GM18873 (cell line): Measurements from ENCODE around the gene ABCC3.

Experiments used
- ATAC-seq: cut with Tn5 transposase; IDR thresholded peaks from one replicate; pipeline ENCODE4 v1.9.1; 2021; ENCODE audit warnings: mild to moderate bottlenecking, moderate library complexity, moderate number of reproducible peaks; ENCODE audit not compliant: unreplicated experiment, low FRiP score

ABCC3 gene

GRCh38 chr17:50627036-50627781, 7.5 kb upstream of the ABCC3 start:
- ATAC-seq = no peak

GRCh38 chr17:50627782-50628601, 6.7 kb upstream of the ABCC3 start:
- ATAC-seq = no peak

DNA sequence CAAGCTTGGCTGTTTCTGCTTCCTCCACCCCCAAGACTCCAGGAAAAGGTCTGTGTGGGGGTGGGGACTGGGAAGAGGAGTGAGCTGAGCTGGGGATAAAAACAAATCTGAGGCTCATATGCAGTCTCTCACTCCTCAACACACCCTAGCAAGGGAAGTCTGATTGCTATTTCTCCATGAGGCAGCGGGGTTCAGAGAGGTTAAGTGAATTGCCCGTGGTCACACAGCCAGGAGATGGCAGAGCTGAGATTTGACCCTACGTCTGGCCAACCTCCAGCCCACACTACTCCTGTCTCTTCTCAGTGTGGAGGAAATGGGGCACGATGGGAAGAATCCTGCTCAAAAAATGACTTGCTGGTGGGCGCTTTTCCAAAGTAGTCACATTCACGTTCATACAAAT, 4.8 kb upstream of the ABCC3 start:
- ATAC-seq = no peak

DNA sequence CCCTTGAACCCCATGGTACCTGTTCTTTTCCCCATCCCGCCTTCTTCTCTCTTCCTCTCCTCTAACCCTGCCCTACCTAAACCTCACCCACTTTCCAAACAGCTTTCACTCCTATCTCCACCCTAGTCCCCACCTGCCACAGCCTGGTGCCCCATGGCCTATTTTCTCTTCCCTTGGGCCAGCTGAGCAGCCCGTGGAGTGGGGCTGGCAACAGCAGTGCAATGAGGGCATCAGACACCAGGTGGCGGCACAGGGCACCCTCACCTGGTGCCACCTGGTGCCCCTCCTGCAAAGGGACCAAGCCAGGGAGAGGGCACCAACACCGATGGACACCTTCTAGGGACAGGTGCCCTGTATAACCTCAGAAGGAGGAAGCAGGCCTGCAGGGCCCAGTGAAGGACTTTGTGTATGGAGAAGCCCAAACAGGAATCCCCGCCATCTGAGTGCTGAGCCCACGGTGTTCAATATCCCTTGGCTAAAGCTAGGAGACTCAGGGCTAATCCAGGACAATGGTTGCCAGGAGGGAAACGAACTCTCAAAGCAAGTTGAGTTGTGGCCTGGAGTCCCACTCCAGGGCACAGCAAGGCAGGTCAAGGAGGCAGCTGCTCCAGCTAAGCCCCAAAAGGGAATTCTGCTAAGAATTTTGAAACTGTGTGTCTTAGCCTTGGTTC, 4.0 kb upstream of the ABCC3 start:
- no peak for ATAC-seq

DNA sequence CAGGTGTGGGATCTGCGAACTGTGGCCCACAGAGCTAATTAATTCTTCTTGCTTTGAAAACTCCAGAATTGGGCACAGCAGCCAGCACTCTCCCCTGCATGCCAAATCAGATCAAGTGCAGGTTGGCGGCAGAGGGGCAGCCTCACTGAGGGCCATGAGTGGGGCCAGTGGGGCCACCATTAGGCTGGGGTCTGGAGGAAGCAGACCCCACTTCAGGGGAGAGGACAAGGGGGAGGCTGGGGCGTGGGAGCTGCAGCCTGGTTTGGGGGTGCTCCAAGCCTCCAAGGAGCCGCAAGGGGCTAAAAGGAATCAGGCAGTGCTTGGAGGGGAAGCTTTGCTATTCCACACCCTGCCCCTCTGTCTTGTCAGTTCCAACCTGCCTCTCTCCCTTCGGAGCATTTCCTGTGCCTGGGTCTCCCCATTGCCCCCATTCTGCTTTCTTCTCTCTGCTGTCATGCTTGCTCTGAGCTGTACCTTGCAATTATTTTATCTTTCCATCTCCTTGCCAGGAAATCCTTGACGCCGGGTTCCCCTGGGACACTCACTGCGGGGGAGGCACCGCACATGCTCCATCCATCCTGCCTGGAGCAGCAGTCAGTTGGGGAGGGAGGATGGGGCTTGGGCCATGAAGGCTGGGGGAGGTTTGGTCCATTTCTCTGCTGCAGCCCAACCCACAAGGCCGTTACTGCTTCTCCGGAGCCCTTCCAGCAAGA, 3.3 kb upstream of the ABCC3 start:
- ATAC-seq = no peak

DNA sequence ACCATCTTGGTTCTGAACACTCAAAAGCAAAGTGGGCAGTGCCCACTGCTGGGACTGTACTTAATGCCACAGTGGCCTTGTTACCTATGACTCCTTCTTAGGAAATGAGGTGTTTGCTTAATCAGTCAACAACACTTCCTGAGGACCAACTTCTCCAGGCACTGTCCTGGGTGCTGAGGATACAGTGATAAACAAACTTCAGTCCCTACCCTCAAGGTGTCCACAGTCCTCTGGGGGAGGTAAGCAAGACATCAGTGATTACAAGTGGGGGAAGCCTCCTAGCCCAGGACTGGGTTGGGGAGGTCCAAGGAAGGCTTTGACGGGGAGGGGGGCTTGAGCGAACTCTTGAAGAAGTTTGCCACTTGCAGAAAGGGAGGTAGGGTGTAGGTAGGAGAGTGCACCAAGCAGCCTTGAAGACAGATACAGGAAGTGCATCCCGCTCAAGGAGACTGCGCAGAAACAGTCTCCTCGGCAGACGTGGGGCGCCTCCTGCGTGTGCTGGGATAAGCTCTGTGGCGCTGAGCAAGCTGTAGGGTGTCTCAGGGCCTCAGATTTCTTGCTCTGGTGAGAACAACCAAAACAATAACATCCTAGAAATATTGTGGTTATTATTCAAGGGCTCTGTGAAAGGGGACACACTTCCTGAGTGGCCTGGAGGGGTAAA, 2.6 kb upstream of the ABCC3 start:
- ATAC-seq = no peak

DNA sequence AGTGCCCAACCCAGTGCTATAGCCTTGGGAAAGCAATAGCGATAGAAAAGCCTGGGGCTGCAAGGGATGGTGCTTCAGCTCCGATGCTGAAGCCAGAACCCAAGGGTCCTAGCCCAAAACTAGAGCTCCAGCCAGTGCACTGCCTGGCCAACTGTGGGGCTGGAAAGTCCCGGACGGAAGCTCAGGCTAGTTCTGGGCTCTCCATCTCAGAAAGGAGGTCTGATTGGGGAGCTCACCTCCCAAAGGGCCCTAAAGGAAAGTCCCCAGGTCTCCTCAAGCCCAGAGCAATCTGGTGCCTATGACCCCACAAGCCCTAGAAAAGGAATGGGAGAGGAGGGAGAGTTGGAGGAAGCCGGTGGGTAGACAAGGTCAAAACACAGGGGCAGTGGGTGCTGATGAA, 2.0 kb upstream of the ABCC3 start:
- ATAC-seq = no peak

- ATAC-seq = no peak
Measured at GRCh38 chr17:50633683-50634082, 998 bp upstream of the ABCC3 start.

DNA sequence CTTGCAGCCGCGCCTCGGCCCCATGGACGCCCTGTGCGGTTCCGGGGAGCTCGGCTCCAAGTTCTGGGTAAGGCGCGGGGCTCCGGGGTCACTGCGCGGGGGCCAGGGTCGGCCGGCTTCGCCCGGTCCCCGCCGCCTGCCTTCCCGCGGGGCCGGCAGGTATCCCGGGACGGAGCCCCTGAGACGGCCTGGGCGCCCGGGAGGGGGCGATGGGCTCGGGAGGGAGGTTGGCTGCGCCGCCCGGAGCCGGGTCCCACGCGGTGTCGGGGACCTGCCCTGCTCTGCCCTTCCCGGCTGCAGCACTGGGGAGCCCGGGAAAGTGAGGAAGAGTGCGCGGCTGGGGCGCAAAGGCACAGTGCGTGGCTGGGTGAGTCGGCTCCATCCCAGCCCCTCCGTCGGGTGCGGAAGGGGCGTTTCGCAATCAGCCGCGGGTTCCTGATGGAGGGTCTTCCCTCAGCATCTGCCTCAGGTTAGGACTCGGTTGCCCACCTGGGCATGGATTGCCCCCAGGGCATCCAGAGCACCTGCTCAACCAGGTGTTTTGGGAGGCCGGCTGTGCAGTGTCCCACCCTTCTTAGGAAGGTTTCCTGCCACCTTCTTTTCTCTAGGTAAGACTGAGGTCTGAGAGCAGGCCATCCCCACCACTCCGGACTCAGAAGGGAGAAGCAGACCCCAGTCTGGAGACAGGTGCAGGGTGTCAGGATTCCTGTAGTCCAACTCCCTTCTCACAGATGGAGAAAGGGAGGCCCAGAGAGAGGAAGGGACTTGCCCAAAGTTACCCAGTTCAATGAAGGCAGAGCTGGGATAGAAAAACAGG, 442 bp downstream of the ABCC3 start:
- ATAC-seq = no peak

DNA sequence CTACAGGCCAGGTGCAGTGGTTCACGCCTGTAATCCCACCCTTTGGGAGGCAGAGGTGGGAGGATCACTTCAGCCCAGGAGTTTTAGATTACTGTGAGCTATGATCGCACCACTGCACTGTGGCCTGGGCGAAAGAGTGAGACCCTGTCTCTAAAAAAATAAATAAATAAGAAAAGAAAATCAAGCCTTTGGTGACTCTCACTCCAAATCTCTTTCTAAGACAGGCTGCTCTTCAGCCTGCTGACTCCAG, 976 bp downstream of the ABCC3 start:
- ATAC-seq = no peak

GRCh38 chr17:50635982-50636803, 1.5 kb downstream of the ABCC3 start:
- ATAC-seq = no peak

DNA sequence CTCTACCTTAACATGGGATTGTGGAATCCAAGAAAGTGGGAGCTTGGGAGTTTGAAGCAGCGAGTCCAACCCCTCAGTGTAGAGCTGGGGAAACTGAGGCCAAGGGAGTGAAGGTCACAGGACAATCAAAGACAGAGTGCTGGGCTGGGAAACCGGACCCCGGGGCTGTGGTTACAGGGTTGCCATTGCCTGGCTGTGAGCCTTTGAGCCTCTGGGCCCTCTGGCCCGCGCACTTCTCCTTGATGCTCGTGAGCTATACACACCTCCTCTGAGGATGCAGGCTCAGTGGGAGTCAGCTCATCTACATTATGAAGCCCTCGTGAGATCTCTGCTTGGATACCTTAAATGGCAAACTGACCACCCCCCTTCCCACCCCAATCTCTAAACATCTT, 2.1 kb downstream of the ABCC3 start:
- ATAC-seq = no peak

DNA sequence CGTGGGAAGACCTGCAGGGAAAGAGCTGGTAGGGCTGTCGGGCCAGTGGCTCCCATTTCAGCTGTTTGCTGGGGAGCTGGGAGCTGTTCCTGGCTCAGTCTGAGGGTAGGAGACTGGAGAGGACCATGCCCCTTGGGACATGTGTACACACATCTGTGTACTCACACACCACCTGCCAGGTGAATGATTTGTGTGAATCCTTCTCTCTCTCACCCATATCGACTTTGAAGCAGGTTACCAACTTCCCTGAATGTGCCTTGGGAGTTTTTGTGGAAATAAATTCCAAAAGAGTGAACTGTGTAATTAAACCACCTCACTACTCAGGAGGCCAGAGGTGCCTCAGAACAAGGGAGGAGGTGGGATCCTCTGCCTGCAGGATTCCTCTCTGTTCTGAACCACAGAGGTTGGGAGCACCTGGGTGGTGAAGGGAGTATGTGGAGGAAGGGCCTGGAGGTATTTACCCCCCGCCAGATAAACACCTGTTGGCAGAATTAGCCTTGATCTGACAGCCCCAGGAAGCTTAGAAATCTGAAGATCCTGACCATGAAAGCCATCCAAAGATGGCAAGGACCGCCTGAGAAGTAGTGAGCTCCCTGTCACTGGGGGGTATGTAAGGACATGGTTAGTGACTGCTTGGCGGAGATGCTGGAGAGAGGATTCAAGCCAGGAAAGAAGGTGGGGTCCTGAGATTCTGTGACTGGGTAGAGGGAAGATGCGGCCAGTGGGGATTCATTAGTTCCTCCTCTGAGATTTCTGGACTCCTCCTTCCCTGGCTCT, 3.3 kb downstream of the ABCC3 start:
- no peak for ATAC-seq

- ATAC-seq = no peak
Measured at GRCh38 chr17:50638606-50638965, 3.9 kb downstream of the ABCC3 start.

- ATAC-seq = no peak
Measured at GRCh38 chr17:50638966-50639713, 4.5 kb downstream of the ABCC3 start.

- ATAC-seq = no peak
Measured at GRCh38 chr17:50640686-50641351, 6.1 kb downstream of the ABCC3 start.

DNA sequence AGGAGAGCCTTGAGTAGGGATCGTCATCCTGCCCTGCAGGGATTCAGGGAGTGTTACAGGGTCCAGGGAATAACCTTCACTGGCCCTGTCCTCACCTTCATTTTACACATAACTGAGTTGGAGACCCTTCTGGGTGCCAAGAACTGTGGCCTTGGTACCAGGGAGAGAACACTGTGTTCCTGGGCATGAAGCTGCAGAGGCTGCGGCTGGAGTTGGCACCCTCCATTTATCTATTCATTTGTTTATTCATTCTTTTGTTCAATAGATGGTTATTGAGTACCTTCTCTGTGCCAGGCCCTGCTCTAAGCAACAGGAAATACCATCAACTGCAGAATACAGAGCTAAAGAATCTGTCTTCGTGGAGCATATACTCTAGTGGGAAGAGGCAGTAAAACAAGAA, 6.7 kb downstream of the ABCC3 start:
- no peak for ATAC-seq
